NAMALWA (cell line): Measurements from ENCODE around the gene MSI2.

Experiments used
- DNase-seq: peaks from one replicate; pipeline ENCODE4 v3.0.0-alpha.2; 2015; ENCODE audit warnings: low spot score

Gene MSI2

GRCh38 chr17:57271821-57272220, 15.5 kb downstream of the MSI2 start:
- no peak for DNase-seq

- DNase-seq, result no peak
Observed at GRCh38 chr17:57273490-57273889, 17.2 kb downstream of the MSI2 start.

- no peak for DNase-seq
Observed at GRCh38 chr17:57274162-57274561, 17.8 kb downstream of the MSI2 start.

- no peak for DNase-seq
Observed at GRCh38 chr17:57275071-57275764, 18.9 kb downstream of the MSI2 start.

GRCh38 chr17:57276621-57277020, 20.3 kb downstream of the MSI2 start:
- DNase-seq, result no peak

- DNase-seq, result no peak
Observed at GRCh38 chr17:57277923-57278604, 21.7 kb downstream of the MSI2 start.

GRCh38 chr17:57278740-57279387, 22.5 kb downstream of the MSI2 start:
- DNase-seq, result no peak

- no peak for DNase-seq
Observed at GRCh38 chr17:57279432-57279831, 23.1 kb downstream of the MSI2 start.

- no peak for DNase-seq
Observed at GRCh38 chr17:57281887-57282286, 25.6 kb downstream of the MSI2 start.

- no peak for DNase-seq
Observed at GRCh38 chr17:57282296-57282695, 26.0 kb downstream of the MSI2 start.

- no peak for DNase-seq
Observed at GRCh38 chr17:57283203-57283971, 27.1 kb downstream of the MSI2 start.

- DNase-seq, result peak; percentile 57
Observed at GRCh38 chr17:57284583-57284982, 28.3 kb downstream of the MSI2 start.

- DNase-seq, result peak; percentile 79
Observed at GRCh38 chr17:57284984-57285646, 28.8 kb downstream of the MSI2 start.

- DNase-seq, result peak; percentile 44
Observed at GRCh38 chr17:57285701-57286100, 29.4 kb downstream of the MSI2 start.

GRCh38 chr17:57286399-57287105, 30.2 kb downstream of the MSI2 start:
- DNase-seq, result no peak

- DNase-seq, result no peak
Observed at GRCh38 chr17:57288040-57288772, 31.9 kb downstream of the MSI2 start.

GRCh38 chr17:57288773-57289121, 32.4 kb downstream of the MSI2 start:
- no peak for DNase-seq

- no peak for DNase-seq
Observed at GRCh38 chr17:57289130-57289529, 32.8 kb downstream of the MSI2 start.

GRCh38 chr17:57289613-57290012, 33.3 kb downstream of the MSI2 start:
- no peak for DNase-seq

GRCh38 chr17:57290981-57291380, 34.7 kb downstream of the MSI2 start:
- no peak for DNase-seq

- DNase-seq, result no peak
Observed at GRCh38 chr17:57292091-57292490, 35.8 kb downstream of the MSI2 start.
